ENCODE data around the gene ENAH.

- peak; percentile 56 to 67 (median 62) for TF ChIP-seq CTCF (IDR thresholded peaks at IDR 0.05)
- no peak for TF ChIP-seq POLR2AphosphoS5 (IDR thresholded peaks at IDR 0.05)
- TF ChIP-seq POLR2A (IDR thresholded peaks at IDR 0.05; ENCODE audit: low read depth) = no peak
Measured at GRCh38 chr1:225554216-225554812, 98.6 kb downstream of the ENAH start.
